Thyroid gland (tissue), 4 donors: ENCODE data around the gene TANC1.

ENCODE experiments used
- CTCF ChIP-seq, 6 experiments: fragments of 200-600 bp in 3 of 6; fragments of 450-650 bp in 3 of 6; sonication (generic) in 3 of 6; IDR thresholded peaks; one replicate each; pipeline ENCODE4 v1.5.1; 2016 to 2019; ENCODE audit warnings: antibody characterized with exemption in 6 of 6, mild to moderate bottlenecking in 2 of 6, inconsistent platforms in 1 of 6, moderate library complexity in 1 of 6
- POLR2A ChIP-seq, 2 donors: fragments of 450-650 bp; IDR thresholded peaks; one replicate each; pipeline ENCODE4 v1.6.1; 2017; ENCODE audit warnings: antibody characterized with exemption in 2 of 2, mild to moderate bottlenecking in 2 of 2, moderate library complexity in 1 of 2

- TF ChIP-seq POLR2A (IDR thresholded peaks at IDR 0.05) (no peak), CTCF (IDR thresholded peaks at IDR 0.05) (peak in 4 of 6 experiments; percentile 47 to 71 (median 58))
Measured at GRCh38 chr2:159035790-159036411, 67.5 kb downstream of the TANC1 start.
